B cell (primary cell): ENCODE data around the gene ESRRB.

Experiments used
- EZH2 ChIP-seq: IDR thresholded peaks from 2 replicates; pipeline ENCODE4 v1.6.1; 2012; ENCODE audit warnings: borderline replicate concordance, low read depth, mild to moderate bottlenecking, moderate library complexity, low read length; ENCODE audit not compliant: insufficient read depth, poor library complexity, severe bottlenecking
- TF ChIP-seq, protein P1 (sequence below): fragments of 200-600 bp; IDR thresholded peaks from one replicate; pipeline ENCODE4 v1.8.0; 2022; ENCODE audit warnings: antibody characterized with exemption, mild to moderate bottlenecking

DNA sequence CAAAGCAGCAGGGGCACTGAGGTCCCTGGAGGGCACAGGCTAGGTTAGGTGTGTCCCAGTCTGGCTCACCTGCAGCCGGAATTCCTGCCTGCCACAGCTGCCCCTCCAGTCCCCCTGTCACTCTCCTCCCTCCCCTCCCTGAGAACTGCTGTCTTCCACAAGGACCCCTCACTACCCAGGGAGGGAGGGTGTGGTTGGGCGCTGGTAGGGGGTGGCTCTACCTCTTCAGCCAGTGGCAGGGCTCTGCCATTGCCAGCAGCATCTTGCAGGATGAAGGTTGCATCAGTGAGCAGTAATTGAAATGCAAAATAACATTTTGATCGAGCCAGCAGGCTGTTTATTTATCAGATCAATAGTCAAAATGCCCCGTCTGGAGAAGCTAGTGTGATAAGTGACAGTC lies 45.7 kb downstream of the ESRRB start:
- TF ChIP-seq, protein P1, sequence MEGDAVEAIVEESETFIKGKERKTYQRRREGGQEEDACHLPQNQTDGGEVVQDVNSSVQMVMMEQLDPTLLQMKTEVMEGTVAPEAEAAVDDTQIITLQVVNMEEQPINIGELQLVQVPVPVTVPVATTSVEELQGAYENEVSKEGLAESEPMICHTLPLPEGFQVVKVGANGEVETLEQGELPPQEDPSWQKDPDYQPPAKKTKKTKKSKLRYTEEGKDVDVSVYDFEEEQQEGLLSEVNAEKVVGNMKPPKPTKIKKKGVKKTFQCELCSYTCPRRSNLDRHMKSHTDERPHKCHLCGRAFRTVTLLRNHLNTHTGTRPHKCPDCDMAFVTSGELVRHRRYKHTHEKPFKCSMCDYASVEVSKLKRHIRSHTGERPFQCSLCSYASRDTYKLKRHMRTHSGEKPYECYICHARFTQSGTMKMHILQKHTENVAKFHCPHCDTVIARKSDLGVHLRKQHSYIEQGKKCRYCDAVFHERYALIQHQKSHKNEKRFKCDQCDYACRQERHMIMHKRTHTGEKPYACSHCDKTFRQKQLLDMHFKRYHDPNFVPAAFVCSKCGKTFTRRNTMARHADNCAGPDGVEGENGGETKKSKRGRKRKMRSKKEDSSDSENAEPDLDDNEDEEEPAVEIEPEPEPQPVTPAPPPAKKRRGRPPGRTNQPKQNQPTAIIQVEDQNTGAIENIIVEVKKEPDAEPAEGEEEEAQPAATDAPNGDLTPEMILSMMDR, result no peak
- no peak for TF ChIP-seq EZH2
